GM23338 (cell line): Measurements from ENCODE around the gene EEF2. TPM values are rescaled to one million over a fixed set of nuclear protein-coding genes. Genes with fewer than 3 reads are reported as not detected.
"Not testable (repeated sequence)": the region's sequence is repeated elsewhere in the genome, so short reads cannot be mapped to it uniquely, and the experiment has no call there.

Experiments
- ATAC-seq: fragments of 200-7000 bp; cut with Tn5 transposase; 3 replicates; pipeline ENCODE4 v1.9.1; 2020
- DNase-seq: peaks from one replicate; pipeline ENCODE4 v3.0.0-alpha.2; 2015; ENCODE audit warnings: low spot score
- H2AFZ ChIP-seq: fragments of 200-600 bp; sonication (generic); 2 replicates; pipeline ENCODE4 v1.8.0; 2016; ENCODE audit warnings: antibody characterized with exemption, mild to moderate bottlenecking, moderate library complexity
- H3F3A ChIP-seq: fragments of 200-600 bp; sonication (generic); replicated peaks from 2 replicates; pipeline ENCODE4 v1.8.0; 2017; ENCODE audit warnings: antibody characterized with exemption, mixed run types, low read depth
- H3K27ac ChIP-seq: fragments of 200-600 bp; sonication (generic); 2 replicates; pipeline ENCODE4 v1.6.1; 2016; ENCODE audit warnings: low read depth
- H3K27me3 ChIP-seq: fragments of 200-600 bp; sonication (generic); 2 replicates; pipeline ENCODE4 v1.8.0; 2016; ENCODE audit warnings: mild to moderate bottlenecking, mixed run types, moderate library complexity; ENCODE audit not compliant: insufficient read depth
- H3K36me3 ChIP-seq: fragments of 200-600 bp; sonication (generic); 2 replicates; pipeline ENCODE4 v1.8.0; 2016; ENCODE audit warnings: mild to moderate bottlenecking; ENCODE audit not compliant: insufficient read depth
- H3K4me1 ChIP-seq: fragments of 200-600 bp; sonication (generic); 2 replicates; pipeline ENCODE4 v1.8.0; 2016; ENCODE audit warnings: mild to moderate bottlenecking, moderate library complexity; ENCODE audit not compliant: insufficient read depth
- H3K4me2 ChIP-seq: fragments of 200-600 bp; sonication (generic); 2 replicates; pipeline ENCODE4 v1.7.1; 2017; ENCODE audit warnings: mixed run types
- H3K4me3 ChIP-seq: fragments of 200-600 bp; sonication (generic); 2 replicates; pipeline ENCODE4 v1.6.1; 2016; ENCODE audit warnings: mixed run types
- H3K79me2 ChIP-seq: fragments of 200-600 bp; sonication (generic); replicated peaks from 2 replicates; pipeline ENCODE4 v1.8.0; 2017; ENCODE audit warnings: mild to moderate bottlenecking; ENCODE audit not compliant: insufficient read depth
- H3K9me2 ChIP-seq: fragments of 200-600 bp; sonication (generic); 2 replicates; pipeline ENCODE4 v1.8.0; 2017; ENCODE audit not compliant: insufficient read depth
- H4K20me1 ChIP-seq: fragments of 200-600 bp; sonication (generic); replicated peaks from 2 replicates; pipeline ENCODE4 v1.8.0; 2017; ENCODE audit warnings: mild to moderate bottlenecking; ENCODE audit not compliant: insufficient read depth
- H3K27ac Mint-ChIP-seq: 2 replicates; pipeline ENCODE4 v1.8.0; 2020; ENCODE audit warnings: inconsistent platforms, mild to moderate bottlenecking, moderate library complexity, mixed read lengths
- H3K27me3 Mint-ChIP-seq: 3 replicates; pipeline ENCODE4 v1.8.0; 2022; ENCODE audit warnings: low read depth, mild to moderate bottlenecking, moderate library complexity, mixed read lengths, inconsistent platforms; ENCODE audit not compliant: insufficient read depth, poor library complexity
- H3K36me3 Mint-ChIP-seq: 3 replicates; pipeline ENCODE4 v1.8.0; 2021; ENCODE audit warnings: low read depth, mild to moderate bottlenecking, inconsistent platforms, moderate library complexity, mixed read lengths
- H3K4me1 Mint-ChIP-seq: 3 replicates; pipeline ENCODE4 v1.8.0; 2020; ENCODE audit warnings: mild to moderate bottlenecking, inconsistent platforms, mixed read lengths
- H3K4me3 Mint-ChIP-seq: 3 replicates; pipeline ENCODE4 v1.8.0; 2021; ENCODE audit warnings: moderate library complexity, mild to moderate bottlenecking, inconsistent platforms, mixed read lengths
- H3K9me3 Mint-ChIP-seq: 3 replicates; pipeline ENCODE4 v1.8.0; 2020; ENCODE audit warnings: moderate library complexity, mild to moderate bottlenecking, inconsistent platforms, mixed read lengths
- CREB1 ChIP-seq: fragments of 250-450 bp; sonication (Bioruptor Pico); IDR thresholded peaks from 2 replicates; pipeline ENCODE4 v1.5.0; 2020; ENCODE audit warnings: low read depth, mild to moderate bottlenecking, moderate library complexity
- CTCF ChIP-seq, 2 experiments: fragments of 200-600 bp in 1 of 2; sonication (generic) in 1 of 2; conservative IDR thresholded peaks; 2 replicates each; pipeline versions ENCODE4 v1.5.1 to v1.6.1; 2016 to 2017; ENCODE audit warnings: antibody characterized with exemption in 2 of 2, low read depth in 2 of 2, mild to moderate bottlenecking in 2 of 2, moderate library complexity in 1 of 2
- ETS1 ChIP-seq: IDR thresholded peaks from 2 replicates; pipeline ENCODE4 v1.6.1; 2016; ENCODE audit warnings: antibody characterized with exemption
- EZH2 ChIP-seq: fragments of 200-600 bp; sonication (generic); IDR thresholded peaks from one replicate; pipeline ENCODE4 v1.8.0; 2017; ENCODE audit warnings: antibody characterized with exemption, mild to moderate bottlenecking, low read depth; ENCODE audit not compliant: unreplicated experiment
- JUNB ChIP-seq: IDR thresholded peaks from one replicate; pipeline ENCODE4 v1.6.1; 2016; ENCODE audit warnings: antibody characterized with exemption; ENCODE audit not compliant: unreplicated experiment
- POLR2AphosphoS5 ChIP-seq: IDR thresholded peaks from 2 replicates; pipeline ENCODE4 v1.6.1; 2016; ENCODE audit warnings: antibody characterized with exemption, low read depth
- STAT1 ChIP-seq: IDR thresholded peaks from one replicate; pipeline ENCODE4 v1.6.1; 2016; ENCODE audit warnings: antibody characterized with exemption; ENCODE audit not compliant: unreplicated experiment
- ZNF331 ChIP-seq: fragments of 250-450 bp; sonication (Bioruptor Pico); IDR thresholded peaks from 2 replicates; pipeline ENCODE4 v1.5.0; 2020; ENCODE audit warnings: low read depth, mild to moderate bottlenecking, moderate library complexity
- ZNF462 ChIP-seq: fragments of 250-450 bp; sonication (Bioruptor Pico); IDR thresholded peaks from 2 replicates; pipeline ENCODE4 v1.5.0; 2020; ENCODE audit warnings: mild to moderate bottlenecking, moderate library complexity
- polyA plus RNA-seq: library from polyadenylated mRNA; unstranded; fragments of >200 nt; fragmentation: Nextera tagmentation; extraction: Ambion mirVana; gene quantifications from 2 replicates; pipeline ENCODE4 v1.2.1, GENCODE V29; 2016
- total RNA-seq: library from RNA; depleted of rRNA; stranded (reverse); fragments of >200 nt; shearing (Covaris generic); gene quantifications from 2 replicates; pipeline ENCODE4 v1.2.3, GENCODE V29; 2014

EEF2 gene
- total and polyA plus RNA-seq, 2 experiments from 2014 or later: 772 to 2,987 TPM

- not testable (repeated sequence) for H2AFZ ChIP-seq, H4K20me1 ChIP-seq, H3K4me1 ChIP-seq, H3F3A ChIP-seq, H3K27me3 Mint-ChIP-seq, H3K4me3 ChIP-seq, H3K27ac ChIP-seq, H3K4me3 Mint-ChIP-seq, H3K4me2 ChIP-seq, H3K27me3 ChIP-seq, H3K4me1 Mint-ChIP-seq, DNase-seq, H3K9me3 Mint-ChIP-seq, ATAC-seq, H3K27ac Mint-ChIP-seq, H3K9me2 ChIP-seq, H3K36me3 ChIP-seq
- H3K79me2 ChIP-seq: peaks cover 12% of the 10 kb centered on the region
- H3K36me3 Mint-ChIP-seq: peaks cover 23% of the 10 kb centered on the region
Measured at GRCh38 chr19:3938300-3938950, 46.8 kb downstream of the EEF2 start.

- H3K27me3 Mint-ChIP-seq: peaks cover 5% of the 10 kb centered on the region
- H3K27me3 ChIP-seq: no peaks in the 10 kb centered on the region
- H3F3A ChIP-seq: no peaks in the 10 kb centered on the region
- no peaks in the 10 kb centered on the region for H3K36me3 ChIP-seq
- H3K27ac Mint-ChIP-seq: no peak overlapping the region
- H3K9me2 ChIP-seq: no peaks in the 10 kb centered on the region
- ATAC-seq: no peak
- H3K36me3 Mint-ChIP-seq: peaks cover 10% of the 10 kb centered on the region
- no peak overlapping the region for H3K27ac ChIP-seq
- no peak overlapping the region for H3K4me2 ChIP-seq
- H3K9me3 Mint-ChIP-seq: no peaks in the 10 kb centered on the region; the same call in 2 of the 3 replicates
- no peak overlapping the region for H3K4me3 Mint-ChIP-seq
- no peak overlapping the region for H2AFZ ChIP-seq
- no peaks in the 10 kb centered on the region for H3K4me1 Mint-ChIP-seq
- no peak overlapping the region for H3K4me3 ChIP-seq
- H3K4me1 ChIP-seq: no peaks in the 10 kb centered on the region; the same call in 1 of the 2 replicates
- peaks cover 12% of the 10 kb centered on the region for H3K79me2 ChIP-seq
- no peak for DNase-seq
- H4K20me1 ChIP-seq: no peaks in the 10 kb centered on the region
- no peak for TF ChIP-seq CTCF (conservative IDR thresholded peaks at IDR 0.05; ENCODE audit: low read depth in 2 of 2)
- TF ChIP-seq CREB1 (CRISPR knock-in tag): no peak
- no peak for TF ChIP-seq ZNF331 (CRISPR knock-in tag)
- no peak for TF ChIP-seq EZH2
- no peak for TF ChIP-seq POLR2AphosphoS5
- TF ChIP-seq JUNB: no peak
- TF ChIP-seq ETS1: no peak
- no peak for TF ChIP-seq STAT1
- no peak for TF ChIP-seq ZNF462 (CRISPR knock-in tag)
Measured at GRCh38 chr19:3936506-3937442, 48.5 kb downstream of the EEF2 start.
